D721Med (cell line): ENCODE data around the gene INKA1.
"Not testable (repeated sequence)": the region's sequence is repeated elsewhere in the genome, so short reads cannot be mapped to it uniquely, and the experiment has no call there.

ENCODE experiments used
- DNase-seq: peaks from one replicate; pipeline ENCODE4 v3.0.0; 2011; ENCODE audit warnings: low spot score; ENCODE audit not compliant: insufficient read length
- FAIRE-seq: peaks from 2 replicates; lab custom pipeline; 2011; peaks lifted over from hg19 to GRCh38; lab: Jason Lieb, UNC
- TF ChIP-seq, protein P1 (sequence below): IDR thresholded peaks from 2 replicates; pipeline ENCODE4 v1.5.1; 2012; ENCODE audit warnings: mild to moderate bottlenecking, control low read depth; ENCODE audit not compliant: insufficient read depth; ENCODE audit errors: missing control alignments

Gene INKA1

DNA sequence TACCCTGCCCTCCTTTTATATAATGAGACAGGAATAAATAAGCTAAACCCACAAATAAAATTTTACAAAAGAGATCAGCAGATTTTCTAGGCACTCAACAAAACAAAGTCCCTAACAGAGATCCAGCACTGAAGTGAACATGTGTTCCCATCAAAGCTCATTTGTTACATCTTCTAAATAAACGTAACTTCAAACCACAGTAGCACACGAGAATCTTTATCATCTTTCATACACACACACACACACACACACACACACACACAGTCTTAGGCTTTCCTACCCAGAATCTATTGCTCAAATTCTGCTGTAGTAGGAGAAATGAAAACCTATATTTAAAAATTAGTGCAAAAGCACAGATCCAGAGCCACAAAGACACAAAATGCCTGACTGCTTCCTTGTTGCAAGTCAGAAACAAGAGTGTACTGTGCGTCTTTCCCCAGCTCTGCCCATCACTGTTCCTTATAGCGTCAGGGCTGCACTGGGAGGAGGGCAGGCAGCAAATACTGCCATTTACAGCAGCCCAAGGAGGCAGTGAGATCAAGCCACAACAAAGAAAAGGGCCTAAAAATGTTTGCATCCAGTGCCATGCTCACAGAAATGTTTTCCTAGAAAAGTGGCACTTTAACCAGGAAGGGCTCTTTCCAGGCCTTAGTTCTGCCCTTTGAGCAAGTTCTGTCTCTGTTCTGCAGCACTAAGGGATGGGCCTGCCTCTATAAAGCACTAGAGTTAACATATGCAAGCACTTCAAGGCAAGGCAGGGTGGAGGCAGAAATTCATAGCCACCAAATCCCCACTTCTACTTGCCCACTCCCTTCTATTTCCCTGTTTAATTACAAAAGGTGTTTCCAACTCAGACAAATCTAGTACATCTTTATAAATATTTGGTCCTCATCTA is 22.7 kb upstream of the INKA1 start:
- TF ChIP-seq, protein P1, sequence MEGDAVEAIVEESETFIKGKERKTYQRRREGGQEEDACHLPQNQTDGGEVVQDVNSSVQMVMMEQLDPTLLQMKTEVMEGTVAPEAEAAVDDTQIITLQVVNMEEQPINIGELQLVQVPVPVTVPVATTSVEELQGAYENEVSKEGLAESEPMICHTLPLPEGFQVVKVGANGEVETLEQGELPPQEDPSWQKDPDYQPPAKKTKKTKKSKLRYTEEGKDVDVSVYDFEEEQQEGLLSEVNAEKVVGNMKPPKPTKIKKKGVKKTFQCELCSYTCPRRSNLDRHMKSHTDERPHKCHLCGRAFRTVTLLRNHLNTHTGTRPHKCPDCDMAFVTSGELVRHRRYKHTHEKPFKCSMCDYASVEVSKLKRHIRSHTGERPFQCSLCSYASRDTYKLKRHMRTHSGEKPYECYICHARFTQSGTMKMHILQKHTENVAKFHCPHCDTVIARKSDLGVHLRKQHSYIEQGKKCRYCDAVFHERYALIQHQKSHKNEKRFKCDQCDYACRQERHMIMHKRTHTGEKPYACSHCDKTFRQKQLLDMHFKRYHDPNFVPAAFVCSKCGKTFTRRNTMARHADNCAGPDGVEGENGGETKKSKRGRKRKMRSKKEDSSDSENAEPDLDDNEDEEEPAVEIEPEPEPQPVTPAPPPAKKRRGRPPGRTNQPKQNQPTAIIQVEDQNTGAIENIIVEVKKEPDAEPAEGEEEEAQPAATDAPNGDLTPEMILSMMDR: no peak
- DNase-seq (no peak), FAIRE-seq (no peak)

DNA sequence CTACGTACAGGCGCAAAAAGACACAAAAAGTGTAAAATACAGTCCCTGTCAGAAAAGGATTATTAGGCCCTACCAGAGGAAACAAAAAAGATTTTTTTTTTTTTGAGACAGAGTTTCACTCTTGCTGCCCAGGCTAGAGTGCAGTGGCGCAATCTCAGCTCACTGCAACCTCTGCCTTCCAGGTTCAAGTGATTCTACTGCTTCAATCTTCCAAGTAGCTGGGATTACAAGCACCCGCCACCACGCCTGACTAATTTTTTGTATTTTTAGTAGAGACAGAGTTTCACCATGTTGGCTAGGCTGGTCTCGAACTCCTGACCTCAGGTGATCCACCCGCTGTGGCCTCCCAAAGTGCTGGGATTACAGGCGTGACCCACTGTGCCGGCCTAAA is 22.1 kb upstream of the INKA1 start:
- DNase-seq: not testable (repeated sequence)

DNA sequence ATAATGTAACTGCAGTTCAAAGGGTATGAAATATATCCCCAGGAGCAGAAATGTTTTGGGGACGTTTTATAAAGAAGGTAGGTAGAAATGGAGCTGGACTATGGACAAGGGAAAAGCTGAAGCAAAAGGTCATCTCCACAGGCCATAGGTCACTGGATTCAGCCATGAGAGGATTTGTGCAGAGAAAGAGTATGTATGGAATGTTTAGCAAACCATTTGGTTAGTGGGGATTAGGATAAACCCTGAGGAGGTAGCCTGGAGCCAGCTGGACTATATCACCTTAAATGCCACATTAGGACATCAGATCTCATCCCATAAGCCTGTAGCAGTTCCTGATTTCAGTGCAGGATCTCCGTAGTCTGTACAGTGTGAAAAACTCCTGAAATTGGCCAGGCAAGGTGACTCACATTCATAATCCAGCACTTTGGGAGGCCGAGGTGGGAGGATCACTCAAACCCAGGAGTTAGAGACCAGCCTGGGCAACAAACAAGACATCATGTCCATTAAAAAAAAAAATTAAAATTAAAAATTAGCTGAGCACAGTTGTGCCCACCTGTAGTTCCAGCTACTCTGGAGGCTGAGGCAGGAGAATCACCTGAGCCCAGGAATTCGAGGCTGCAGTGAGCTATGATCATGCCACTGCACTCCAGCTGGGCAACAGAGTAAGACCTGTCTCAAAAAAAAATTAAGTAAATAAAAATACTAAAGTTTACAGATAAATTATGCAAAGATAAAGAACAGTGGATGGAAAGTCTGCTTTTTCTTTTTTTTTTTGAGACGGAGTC is 21.5 kb upstream of the INKA1 start:
- TF ChIP-seq, protein P1: no peak
- FAIRE-seq: peak; percentile 86
- peak; percentile 40 for DNase-seq

More for the DNA sequence above, 22.1 kb upstream of the INKA1 start:
- not testable (repeated sequence) for FAIRE-seq

DNA sequence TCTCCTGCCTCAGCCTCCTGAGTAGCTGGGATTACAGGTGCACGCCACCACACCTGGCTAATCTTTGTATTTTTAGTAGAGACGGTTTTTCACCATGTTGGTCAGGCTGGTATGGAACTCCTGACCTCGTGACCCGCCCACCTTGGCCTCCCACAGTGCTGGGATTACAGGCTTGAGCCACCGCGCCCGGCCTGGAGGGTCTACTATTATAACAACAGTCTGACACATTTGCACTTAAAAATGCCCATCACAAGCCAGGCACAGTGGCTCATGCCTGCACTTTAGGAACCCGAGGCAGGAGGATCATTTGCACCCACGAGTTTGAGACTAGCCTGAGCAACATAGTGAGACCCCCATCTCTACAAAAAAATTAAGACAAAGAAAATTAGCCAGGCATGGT is 20.8 kb upstream of the INKA1 start:
- FAIRE-seq, DNase-seq: not testable (repeated sequence)

DNA sequence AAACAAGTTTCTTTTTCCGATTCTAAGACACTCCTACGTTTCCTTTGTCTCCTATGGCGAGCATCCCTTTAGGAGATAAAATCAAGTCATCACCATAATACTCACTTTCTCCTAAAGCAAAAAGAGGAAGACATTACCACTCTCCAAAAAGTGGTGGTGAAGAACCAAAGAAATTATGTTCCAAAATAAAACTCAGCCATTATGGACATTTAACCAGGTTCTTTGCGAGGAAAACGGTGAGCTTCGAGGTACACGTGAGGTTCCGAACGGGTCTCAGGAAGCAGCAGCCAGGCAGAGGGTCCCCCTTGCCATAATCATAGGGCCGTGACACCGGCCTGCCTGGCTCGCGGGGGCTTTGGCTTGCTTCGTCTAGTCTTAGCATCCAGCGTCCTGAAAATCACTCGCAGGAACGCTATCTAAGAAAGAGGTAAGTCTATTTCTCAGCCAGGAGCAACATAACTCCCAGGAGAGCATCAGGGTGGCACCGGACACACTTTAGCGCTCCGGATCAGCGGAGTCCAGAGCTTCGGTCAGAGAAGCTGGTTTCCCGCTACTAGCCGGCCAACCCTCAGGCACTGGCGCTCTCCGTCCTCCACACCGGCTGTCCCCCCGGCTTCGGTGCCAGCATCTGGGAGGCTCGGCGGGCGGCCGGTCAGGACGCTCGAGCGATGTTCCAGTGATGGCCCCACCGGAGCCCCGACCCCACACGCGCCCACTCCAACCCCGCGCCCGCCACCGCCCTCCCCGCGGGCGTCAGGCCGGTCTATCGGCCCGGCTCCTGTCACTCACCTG is 17.3 kb upstream of the INKA1 start:
- TF ChIP-seq, protein P1: no peak
- FAIRE-seq (no peak), DNase-seq (no peak)

DNA sequence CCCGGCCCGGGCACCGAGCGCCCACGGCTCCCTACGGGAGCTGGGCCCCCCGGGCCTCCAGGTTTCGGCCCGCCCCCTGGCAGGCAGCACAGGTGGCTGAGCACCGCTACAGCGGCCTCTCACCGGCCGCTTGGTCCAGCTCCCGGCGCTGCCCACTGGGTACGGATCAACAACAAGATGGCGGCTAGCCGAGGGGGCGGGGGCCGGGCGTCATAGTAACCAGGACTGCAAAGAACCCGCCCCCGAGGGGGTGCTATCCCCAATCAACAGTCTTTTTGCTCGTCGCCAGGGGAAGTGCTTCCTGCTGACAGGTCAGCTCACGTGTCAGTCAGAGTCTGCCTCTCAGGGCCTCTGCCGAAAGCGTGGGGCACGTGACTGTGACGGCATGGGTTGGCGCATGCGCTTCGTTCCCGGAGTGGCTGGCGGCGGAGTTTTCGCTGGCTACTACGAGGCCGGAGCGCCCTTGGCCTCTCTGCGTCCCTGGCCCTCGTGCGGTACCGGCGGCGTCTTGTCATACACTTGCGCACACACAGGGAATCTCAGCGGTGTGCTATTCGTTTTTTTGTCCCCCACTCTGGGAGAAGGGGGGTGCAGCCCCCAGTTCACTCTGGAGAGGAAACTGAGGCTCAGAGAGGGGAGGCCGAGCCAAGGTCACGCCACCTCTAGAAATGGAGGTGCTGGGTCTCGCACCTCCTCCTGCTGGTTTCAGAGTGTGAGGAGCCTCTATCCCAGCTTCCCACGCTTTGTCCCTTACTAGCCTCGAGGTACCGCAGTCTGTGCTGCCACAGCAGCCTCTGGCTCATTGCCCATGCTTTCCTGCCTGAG is 16.5 kb upstream of the INKA1 start, which contains the start of gene IP6K1:
Gene IP6K1, minus strand, starts transcription at position 186 of the 825 bp plus-strand sequence. CDS start 38,502 bp downstream, outside the sequence.
- peak; percentile 35 for FAIRE-seq
- TF ChIP-seq, protein P1: no peak
- peak; percentile 99 for DNase-seq

DNA sequence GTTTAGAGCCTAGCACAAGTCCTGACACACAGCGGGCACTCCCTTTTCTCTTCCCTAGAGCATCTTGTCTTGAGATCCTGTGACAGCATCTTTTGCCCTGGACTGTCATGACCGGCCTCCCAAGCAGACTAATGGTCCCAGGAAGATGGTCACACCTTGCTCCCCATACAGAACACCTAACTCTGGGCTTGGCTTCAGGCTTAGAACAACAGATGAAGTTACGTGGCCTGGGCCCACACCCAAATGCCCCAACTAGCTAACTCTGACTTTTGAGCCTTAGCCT is 15.9 kb upstream of the INKA1 start:
- TF ChIP-seq, protein P1: no peak
- no peak for FAIRE-seq
- DNase-seq: no peak
